K562 treated with DMSO at 1 percent for 24 hours (cell line): ENCODE data around the gene TAPT1. TPM values are rescaled to one million over a fixed set of nuclear protein-coding genes. Genes with fewer than 3 reads are reported as not detected.

Experiments used
- total RNA-seq: library from RNA; unstranded; fragments of 300-600 nt; gene quantifications from 2 replicates; pipeline ENCODE4 v1.2.3, GENCODE V29; 2022; ENCODE audit warnings: low read depth; ENCODE audit not compliant: insufficient read depth

The TAPT1 gene, protein sequence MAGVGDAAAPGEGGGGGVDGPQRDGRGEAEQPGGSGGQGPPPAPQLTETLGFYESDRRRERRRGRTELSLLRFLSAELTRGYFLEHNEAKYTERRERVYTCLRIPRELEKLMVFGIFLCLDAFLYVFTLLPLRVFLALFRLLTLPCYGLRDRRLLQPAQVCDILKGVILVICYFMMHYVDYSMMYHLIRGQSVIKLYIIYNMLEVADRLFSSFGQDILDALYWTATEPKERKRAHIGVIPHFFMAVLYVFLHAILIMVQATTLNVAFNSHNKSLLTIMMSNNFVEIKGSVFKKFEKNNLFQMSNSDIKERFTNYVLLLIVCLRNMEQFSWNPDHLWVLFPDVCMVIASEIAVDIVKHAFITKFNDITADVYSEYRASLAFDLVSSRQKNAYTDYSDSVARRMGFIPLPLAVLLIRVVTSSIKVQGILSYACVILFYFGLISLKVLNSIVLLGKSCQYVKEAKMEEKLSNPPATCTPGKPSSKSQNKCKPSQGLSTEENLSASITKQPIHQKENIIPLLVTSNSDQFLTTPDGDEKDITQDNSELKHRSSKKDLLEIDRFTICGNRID
- 7.0 and 9.1 TPM in 2 replicates for total RNA-seq

DNA sequence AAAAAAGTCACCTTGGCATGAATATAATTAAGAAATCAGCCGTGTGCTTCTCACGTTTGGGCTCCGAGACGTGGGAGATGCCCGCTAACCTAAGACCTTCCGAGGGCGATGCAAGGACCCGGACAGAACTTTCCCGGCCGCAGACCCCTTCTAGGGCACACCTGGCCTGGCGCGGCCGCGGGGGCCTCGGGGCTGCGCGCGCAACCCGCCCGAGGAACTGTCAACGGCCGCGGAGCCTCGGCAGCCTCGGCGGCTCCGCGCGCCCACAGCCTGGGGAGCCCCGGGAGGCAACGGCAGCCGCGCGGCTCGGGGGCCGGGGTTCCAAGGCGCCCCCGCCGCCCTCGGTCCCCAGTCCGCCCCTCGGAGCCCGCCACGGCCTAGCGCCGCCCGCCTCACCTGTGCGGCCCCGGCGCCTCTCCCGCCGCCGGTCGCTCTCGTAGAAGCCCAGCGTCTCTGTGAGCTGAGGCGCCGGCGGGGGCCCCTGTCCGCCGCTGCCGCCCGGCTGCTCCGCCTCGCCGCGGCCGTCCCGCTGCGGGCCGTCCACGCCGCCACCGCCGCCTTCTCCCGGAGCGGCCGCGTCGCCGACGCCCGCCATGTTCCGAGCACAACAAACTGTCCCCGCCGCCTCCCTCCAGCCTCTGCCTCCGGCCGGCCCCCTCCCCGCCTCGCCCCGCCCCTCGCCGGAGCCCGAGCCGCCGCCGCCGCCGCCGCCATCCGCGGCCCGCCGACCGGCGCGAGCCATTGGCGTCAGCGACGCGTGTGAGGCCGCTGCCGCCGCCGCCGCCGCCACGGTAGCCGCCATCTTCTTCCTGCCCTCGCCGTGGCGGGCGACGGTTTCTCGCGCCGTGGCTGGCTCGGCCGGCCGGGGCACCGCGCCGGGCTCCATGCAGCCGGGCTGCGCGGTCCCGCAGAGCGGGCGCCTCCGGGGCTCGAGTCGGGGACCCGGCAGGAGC, at the start of gene TAPT1:
TAPT1 (minus strand) TSS at position 609 of the 953 bp plus-strand sequence; CDS start at position 595, 14 bp downstream.

Other genes with a start within 250 kb of the TAPT1 start
- not detected in 2 replicates for gene PROM1, start 142.4 kb downstream of the TAPT1 start, total RNA-seq